Glutamatergic neuron (in vitro differentiated cells): ENCODE measurements around the gene KNDC1. TPM values are rescaled to one million over a fixed set of nuclear protein-coding genes. Genes with fewer than 3 reads are reported as not detected.

Experiments
- DNase-seq: peaks from one replicate; pipeline ENCODE4 v3.0.0; 2022
- H3K27ac Mint-ChIP-seq: one replicate; pipeline ENCODE4 v1.8.0; 2020; ENCODE audit warnings: mild to moderate bottlenecking, mixed read lengths, inconsistent platforms; ENCODE audit not compliant: unreplicated experiment
- H3K27me3 Mint-ChIP-seq: one replicate; pipeline ENCODE4 v1.8.0; 2020; ENCODE audit warnings: mild to moderate bottlenecking, moderate library complexity, mixed read lengths, inconsistent platforms; ENCODE audit not compliant: unreplicated experiment
- H3K36me3 Mint-ChIP-seq: one replicate; pipeline ENCODE4 v1.8.0; 2020; ENCODE audit warnings: mild to moderate bottlenecking, mixed read lengths, inconsistent platforms; ENCODE audit not compliant: unreplicated experiment
- H3K4me1 Mint-ChIP-seq: one replicate; pipeline ENCODE4 v1.8.0; 2020; ENCODE audit warnings: mild to moderate bottlenecking, low read depth, mixed read lengths, inconsistent platforms; ENCODE audit not compliant: unreplicated experiment
- H3K4me3 Mint-ChIP-seq: one replicate; pipeline ENCODE4 v1.8.0; 2020; ENCODE audit warnings: mild to moderate bottlenecking, mixed read lengths, inconsistent platforms; ENCODE audit not compliant: unreplicated experiment
- H3K9me3 Mint-ChIP-seq: one replicate; pipeline ENCODE4 v1.8.0; 2020; ENCODE audit warnings: mild to moderate bottlenecking, moderate library complexity, mixed read lengths, inconsistent platforms; ENCODE audit not compliant: unreplicated experiment
- CTCF ChIP-seq: fragments of 200-600 bp; sonication (generic); IDR thresholded peaks from one replicate; pipeline ENCODE4 v1.5.0; 2021; ENCODE audit not compliant: partially characterized antibody, unreplicated experiment
- total RNA-seq: library from RNA; stranded (reverse); fragmentation: NEBNext Ultra II Directional; extraction: Animal tissue kit (Norgen Biotek cat#: 25700); gene quantifications from one replicate; pipeline ENCODE4 v1.2.1, GENCODE V29; 2021; ENCODE audit not compliant: unreplicated experiment

Gene KNDC1
- total RNA-seq, 1 donor from 2014 or later = 7.4 TPM

GRCh38 chr10:133208466-133208865 lies 48.4 kb downstream of the KNDC1 start:
- Mint-ChIP-seq H3K36me3 (no peaks in the 10 kb centered on the region), H3K9me3 (peaks cover 2% of the 10 kb centered on the region), H3K4me1 (no peaks in the 10 kb centered on the region), H3K4me3 (no peak overlapping the region), H3K27ac (no peak overlapping the region), H3K27me3 (peaks cover 4% of the 10 kb centered on the region)
- DNase-seq = no peak
- no peak for TF ChIP-seq CTCF

- Mint-ChIP-seq H3K4me1 (no peaks in the 10 kb centered on the region), H3K4me3 (no peak overlapping the region), H3K27ac (no peak overlapping the region)
Observed at GRCh38 chr10:133209117-133209516, 49.1 kb downstream of the KNDC1 start.

GRCh38 chr10:133209641-133210040 lies 49.6 kb downstream of the KNDC1 start:
- Mint-ChIP-seq H3K27me3 (peaks cover 4% of the 10 kb centered on the region), H3K4me1 (no peaks in the 10 kb centered on the region), H3K9me3 (peaks cover 2% of the 10 kb centered on the region), H3K36me3 (no peaks in the 10 kb centered on the region), H3K4me3 (no peak overlapping the region), H3K27ac (no peak overlapping the region)
- TF ChIP-seq CTCF = no peak
- no peak for DNase-seq

More at GRCh38 chr10:133209117-133209516, 49.1 kb downstream of the KNDC1 start:
- no peak for DNase-seq
- peaks cover 4% of the 10 kb centered on the region for H3K27me3 Mint-ChIP-seq
- no peaks in the 10 kb centered on the region for H3K36me3 Mint-ChIP-seq
- no peak for TF ChIP-seq CTCF
- H3K9me3 Mint-ChIP-seq = peaks cover 2% of the 10 kb centered on the region

GRCh38 chr10:133210398-133211140 lies 50.5 kb downstream of the KNDC1 start:
- TF ChIP-seq CTCF = no peak
- Mint-ChIP-seq H3K4me3 (no peak overlapping the region), H3K36me3 (no peaks in the 10 kb centered on the region), H3K4me1 (no peaks in the 10 kb centered on the region), H3K27me3 (peaks cover 4% of the 10 kb centered on the region), H3K9me3 (peaks cover 2% of the 10 kb centered on the region), H3K27ac (no peak overlapping the region)
- DNase-seq = no peak

- Mint-ChIP-seq H3K27ac (no peak overlapping the region), H3K4me1 (no peaks in the 10 kb centered on the region), H3K27me3 (peaks cover 4% of the 10 kb centered on the region), H3K36me3 (peaks cover 6% of the 10 kb centered on the region), H3K9me3 (peaks cover 4% of the 10 kb centered on the region), H3K4me3 (no peak overlapping the region)
- no peak for DNase-seq
- no peak for TF ChIP-seq CTCF
Observed at GRCh38 chr10:133211141-133211830, 51.3 kb downstream of the KNDC1 start.
